Astrocyte (in vitro differentiated cells and primary cell): ENCODE results near the gene SBF2. TPM values are rescaled to one million over a fixed set of nuclear protein-coding genes. Genes with fewer than 3 reads are reported as not detected.

Source experiments
- DNase-seq: peaks from one replicate; pipeline ENCODE4 v3.0.0-alpha.2; 2010; ENCODE audit warnings: low read depth
- FAIRE-seq: peaks from 2 replicates; lab custom pipeline; 2011; peaks lifted over from hg19 to GRCh38; lab: Jason Lieb, UNC
- H2AFZ ChIP-seq: 2 replicates; pipeline ENCODE4 v1.6.0; 2012; ENCODE audit warnings: low read depth, low read length, inconsistent platforms
- H3K27ac ChIP-seq: 2 replicates; pipeline ENCODE4 v1.5.1; 2011; ENCODE audit warnings: low read depth, low read length, inconsistent platforms
- H3K27me3 ChIP-seq: 2 replicates; pipeline ENCODE4 v1.6.0; 2011; ENCODE audit warnings: low read length, inconsistent platforms; ENCODE audit not compliant: insufficient read depth
- H3K36me3 ChIP-seq: 2 replicates; pipeline ENCODE4 v1.5.1; 2011; ENCODE audit warnings: low read length, inconsistent platforms; ENCODE audit not compliant: insufficient read depth
- H3K4me1 ChIP-seq: 2 replicates; pipeline ENCODE4 v1.5.1; 2011; ENCODE audit warnings: low read length, inconsistent platforms; ENCODE audit not compliant: insufficient read depth
- H3K4me2 ChIP-seq: 2 replicates; pipeline ENCODE4 v1.6.0; 2012; ENCODE audit warnings: low read length, inconsistent platforms
- H3K4me3 ChIP-seq: 2 replicates; pipeline ENCODE4 v1.5.1; 2011; ENCODE audit warnings: low read depth, mild to moderate bottlenecking, low read length, inconsistent platforms; ENCODE audit not compliant: insufficient read depth
- H3K79me2 ChIP-seq: 2 replicates; pipeline ENCODE4 v1.6.0; 2012; ENCODE audit warnings: mild to moderate bottlenecking, low read length, inconsistent platforms; ENCODE audit not compliant: insufficient read depth
- H3K9ac ChIP-seq: 2 replicates; pipeline ENCODE4 v1.6.0; 2012; ENCODE audit warnings: mild to moderate bottlenecking, low read length, inconsistent platforms
- H3K9me3 ChIP-seq: 2 replicates; pipeline ENCODE4 v1.5.1; 2012; ENCODE audit warnings: low read depth, mild to moderate bottlenecking, low read length, inconsistent platforms; ENCODE audit not compliant: insufficient read depth
- H4K20me1 ChIP-seq: 2 replicates; pipeline ENCODE4 v1.6.0; 2012; ENCODE audit warnings: low read length, inconsistent platforms; ENCODE audit not compliant: insufficient read depth
- H3K27ac Mint-ChIP-seq: one replicate; pipeline ENCODE4 v1.8.0; 2021; ENCODE audit warnings: mild to moderate bottlenecking, mixed read lengths; ENCODE audit not compliant: unreplicated experiment
- H3K27me3 Mint-ChIP-seq: one replicate; pipeline ENCODE4 v1.8.0; 2021; ENCODE audit warnings: low read depth, mixed read lengths; ENCODE audit not compliant: unreplicated experiment
- H3K36me3 Mint-ChIP-seq: one replicate; pipeline ENCODE4 v1.8.0; 2021; ENCODE audit warnings: low read depth, mixed read lengths; ENCODE audit not compliant: unreplicated experiment
- H3K4me1 Mint-ChIP-seq: one replicate; pipeline ENCODE4 v1.8.0; 2021; ENCODE audit warnings: low read depth, mixed read lengths; ENCODE audit not compliant: unreplicated experiment
- H3K4me3 Mint-ChIP-seq: one replicate; pipeline ENCODE4 v1.8.0; 2021; ENCODE audit warnings: mild to moderate bottlenecking, moderate library complexity, mixed read lengths; ENCODE audit not compliant: unreplicated experiment
- H3K9me3 Mint-ChIP-seq: one replicate; pipeline ENCODE4 v1.8.0; 2021; ENCODE audit warnings: mild to moderate bottlenecking, mixed read lengths; ENCODE audit not compliant: unreplicated experiment
- CTCF ChIP-seq: IDR thresholded peaks from 2 replicates; pipeline ENCODE4 v1.5.1; 2011; ENCODE audit warnings: low read depth, mild to moderate bottlenecking, inconsistent platforms, low read length, moderate library complexity; ENCODE audit not compliant: insufficient read depth
- EZH2 ChIP-seq: IDR thresholded peaks from 2 replicates; pipeline ENCODE4 v1.6.1; 2012; ENCODE audit warnings: mild to moderate bottlenecking, low read length, inconsistent platforms; ENCODE audit not compliant: insufficient read depth
- total RNA-seq: library from RNA; stranded (reverse); gene quantifications from 2 replicates; pipeline ENCODE4 v1.2.1, GENCODE V29; 2021

The SBF2 gene
- total RNA-seq, 1 donor from 2014 or later: 50.0 TPM

DNA sequence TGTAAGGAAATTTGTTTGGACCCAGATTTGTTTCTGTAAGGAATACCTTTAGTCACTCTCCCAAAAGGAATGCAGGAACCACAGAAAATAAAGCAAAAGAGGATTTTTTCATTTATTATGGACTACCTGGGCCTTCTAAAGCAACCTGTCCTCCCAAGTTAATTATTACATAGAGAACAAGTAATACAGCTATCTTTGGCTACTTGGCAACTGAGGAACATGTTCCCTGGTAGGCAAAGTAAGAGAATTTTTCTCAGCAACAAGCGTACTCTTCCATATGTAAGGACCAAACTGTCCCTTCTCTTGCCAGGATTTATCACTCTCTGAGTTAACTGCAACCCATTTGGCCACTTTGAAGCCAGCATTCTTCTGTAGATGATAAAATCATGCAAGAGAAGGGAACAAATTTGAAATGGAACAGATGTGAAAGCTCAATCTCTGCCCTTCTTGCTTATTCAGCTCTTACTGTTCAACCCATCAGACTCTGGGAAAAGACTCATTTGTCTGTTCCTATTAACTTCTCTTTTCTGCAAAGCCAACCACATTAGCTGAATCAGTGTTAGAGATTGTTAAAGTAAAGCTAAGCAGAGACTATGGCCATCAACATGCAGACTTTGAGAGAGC, 440.0 kb downstream of the SBF2 start:
- peaks cover 14% of the 10 kb centered on the region for H3K36me3 Mint-ChIP-seq
- H3K27me3 ChIP-seq: no peaks in the 10 kb centered on the region
- no peak overlapping the region for H3K4me2 ChIP-seq
- H3K9me3 ChIP-seq: no peaks in the 10 kb centered on the region
- H4K20me1 ChIP-seq: no peaks in the 10 kb centered on the region
- H3K4me1 ChIP-seq: peaks cover 12% of the 10 kb centered on the region
- H3K27me3 Mint-ChIP-seq: no peaks in the 10 kb centered on the region
- no peak overlapping the region for H3K27ac Mint-ChIP-seq
- DNase-seq: no peak
- no peaks in the 10 kb centered on the region for H3K9me3 Mint-ChIP-seq
- no peaks in the 10 kb centered on the region for H3K79me2 ChIP-seq
- no peak overlapping the region for H3K9ac ChIP-seq
- H3K4me1 Mint-ChIP-seq: peaks cover 35% of the 10 kb centered on the region
- H3K4me3 ChIP-seq: no peak overlapping the region
- TF ChIP-seq EZH2: no peak
- no peak for TF ChIP-seq CTCF
- no peak overlapping the region for H2AFZ ChIP-seq
- no peaks in the 10 kb centered on the region for H3K36me3 ChIP-seq
- H3K4me3 Mint-ChIP-seq: no peak overlapping the region
- no peak overlapping the region for H3K27ac ChIP-seq
- no peak for FAIRE-seq

- peak overlapping the region; percentile 21 for H3K27ac ChIP-seq
Observed at GRCh38 chr11:9852465-9852864, 441.6 kb downstream of the SBF2 start.

More at GRCh38 chr11:9852465-9852864, 441.6 kb downstream of the SBF2 start:
- Histone ChIP-seq H3K27me3 (no peaks in the 10 kb centered on the region), H4K20me1 (no peaks in the 10 kb centered on the region), H3K79me2 (no peaks in the 10 kb centered on the region), H2AFZ (no peak overlapping the region), H3K9me3 (no peaks in the 10 kb centered on the region), H3K4me1 (peaks cover 8% of the 10 kb centered on the region), H3K4me3 (no peak overlapping the region), H3K9ac (no peak overlapping the region), H3K4me2 (peak overlapping the region; percentile 37), H3K36me3 (no peaks in the 10 kb centered on the region)
- DNase-seq: peak; percentile 42
- Mint-ChIP-seq H3K27ac (peak overlapping the region; percentile 69), H3K36me3 (peaks cover 14% of the 10 kb centered on the region), H3K27me3 (no peaks in the 10 kb centered on the region), H3K4me1 (peaks cover 26% of the 10 kb centered on the region), H3K9me3 (no peaks in the 10 kb centered on the region), H3K4me3 (no peak overlapping the region)
- FAIRE-seq: no peak
- TF ChIP-seq CTCF: no peak
- no peak for TF ChIP-seq EZH2
